Left colon (tissue), 2 donors: ENCODE measurements around the gene SAP30L. TPM values are rescaled to one million over a fixed set of nuclear protein-coding genes. Genes with fewer than 3 reads are reported as not detected.

Source experiments
- ATAC-seq: fragments of 200-7000 bp; cut with Tn5 transposase; one replicate; pipeline ENCODE4 v1.9.1; 2020; ENCODE audit warnings: mild to moderate bottlenecking, moderate library complexity
- DNase-seq, 2 donors: peaks; one replicate each; pipeline ENCODE4 v3.0.0-alpha.2; 2020
- intact Hi-C, 2 donors: fragments of 100-400 bp; cut with DNase I in 1 of 2; cut with micrococcal nuclease in 1 of 2; formaldehyde crosslinking; loops; one replicate each; pipeline versions ENCODE4 v1.11.2 to v1.14.0; 2022; cut with DNase I, micrococcal nuclease
- total RNA-seq, 2 donors: library from RNA; stranded (reverse); fragmentation: NEBNext Ultra II Directional; extraction: Animal tissue kit (Norgen Biotek cat#: 25700); gene quantifications; one replicate each; pipeline ENCODE4 v1.2.1, GENCODE V29; 2021
- donor health status: DM: no; HTN: no; CAD: no.
- donor health status: DM: yes; HTN: yes; CAD: no.

SAP30L gene
- total RNA-seq, 2 donors from 2014 or later: 42.6 to 48.9 TPM

DNA sequence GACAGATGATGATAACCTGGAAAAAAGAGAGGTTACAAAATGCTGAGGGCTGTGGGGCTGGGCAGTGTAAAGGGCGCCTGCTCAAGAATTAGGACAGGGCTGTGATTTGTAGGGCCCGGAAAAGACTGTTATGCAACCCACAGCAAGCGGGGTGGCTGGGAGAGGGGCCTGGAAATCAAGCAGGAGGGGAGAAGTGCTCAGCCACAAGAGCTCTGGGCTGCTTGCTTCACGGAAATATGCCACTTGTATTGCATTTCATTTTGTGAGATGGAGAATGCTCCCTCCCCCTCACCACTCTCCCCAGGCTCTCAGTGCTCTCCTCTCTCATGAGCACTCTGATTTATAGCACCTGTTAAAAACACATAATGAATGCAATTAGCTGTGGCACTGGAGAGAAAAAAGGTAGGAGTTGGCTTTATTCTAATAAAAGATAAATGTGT, 40.6 kb downstream of the SAP30L start:
- ATAC-seq (no peak), DNase-seq (no peak)
- intact Hi-C loops: no loop called here

DNA sequence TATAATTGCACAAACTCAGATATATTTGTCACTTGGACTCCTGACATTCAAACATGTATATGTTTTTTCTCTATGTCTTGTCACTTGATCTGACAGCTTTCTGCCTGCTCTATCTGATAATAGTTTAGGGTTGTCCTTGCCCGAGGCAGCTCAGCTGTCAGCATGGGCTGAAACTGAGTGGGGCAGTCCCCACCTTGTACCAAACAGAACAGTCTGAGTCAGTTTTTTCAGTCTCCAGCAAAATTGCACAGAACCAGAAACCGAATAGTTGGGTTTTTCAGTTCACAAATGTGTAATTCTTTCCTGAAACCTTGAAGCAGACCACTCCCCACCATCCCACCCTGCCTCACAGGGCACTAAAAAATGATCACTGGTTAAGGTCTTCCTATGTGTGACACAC, 41.7 kb downstream of the SAP30L start:
- intact Hi-C loops: no loop called here

DNA sequence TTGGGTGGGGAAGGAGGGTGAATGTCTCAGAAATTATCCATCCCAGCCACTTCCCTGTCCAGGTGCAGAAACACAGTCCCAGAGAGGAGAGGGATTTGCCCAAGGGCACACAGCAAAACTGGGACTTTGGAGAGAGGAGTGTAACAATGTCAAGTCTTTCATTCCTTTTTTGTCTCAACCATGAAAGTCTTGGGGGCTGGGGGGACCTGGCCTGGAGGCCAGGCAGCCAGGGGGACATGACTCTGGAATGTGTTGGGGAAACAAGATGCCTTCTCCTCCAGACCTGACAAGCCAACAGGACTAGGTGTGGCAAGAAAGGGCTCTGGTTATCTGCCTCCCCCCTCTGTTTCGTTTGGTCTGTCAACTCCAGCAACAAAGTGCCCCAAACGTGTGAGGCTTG, 46.1 kb downstream of the SAP30L start:
- ATAC-seq (no peak), DNase-seq (no peak)
- intact Hi-C loops: no loop called here

More for the DNA sequence above, 41.7 kb downstream of the SAP30L start:
- ATAC-seq (no peak), DNase-seq (no peak)

DNA sequence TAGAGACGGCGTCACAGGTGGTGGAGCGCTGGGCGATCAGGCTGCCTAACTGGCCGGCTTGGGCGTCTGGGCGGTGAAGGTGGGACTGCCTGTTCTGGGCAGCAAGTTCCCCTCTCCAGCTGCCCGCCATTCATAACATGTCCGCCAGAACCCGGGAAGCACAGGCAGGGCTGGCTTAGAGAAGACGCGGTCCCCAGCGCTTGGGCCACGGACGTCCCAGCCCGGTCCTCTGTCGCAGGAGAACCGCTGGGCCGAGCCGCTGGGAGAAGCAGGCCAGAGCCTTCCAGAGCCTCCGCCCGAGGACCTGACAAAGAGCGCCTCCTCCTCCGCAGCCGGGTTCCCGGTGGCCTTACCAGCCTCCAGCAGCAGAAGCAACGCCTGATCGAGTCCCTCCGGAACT, 47.5 kb downstream of the SAP30L start:
- no peak for ATAC-seq
- no peak for DNase-seq
- intact Hi-C loops: no loop called here

DNA sequence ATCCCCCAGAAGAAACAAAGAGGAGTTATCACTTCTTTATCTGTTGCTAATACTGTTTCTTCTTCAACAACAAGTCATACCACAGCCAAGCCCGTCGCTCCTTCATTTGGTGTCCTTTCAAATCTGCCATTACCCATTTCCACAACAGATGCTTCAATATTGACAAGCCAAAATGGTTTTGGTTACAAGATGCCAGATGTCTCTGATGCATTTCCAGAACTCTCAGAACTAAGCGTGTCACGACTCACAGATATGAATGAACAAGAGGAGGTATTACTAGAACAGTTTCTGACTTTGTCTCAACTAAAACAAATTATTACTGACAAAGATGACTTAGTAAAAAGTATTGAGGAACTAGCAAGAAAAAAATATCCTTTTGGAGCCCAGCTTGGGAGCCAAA, 48.2 kb downstream of the SAP30L start:
- ATAC-seq (no peak), DNase-seq (no peak)
- intact Hi-C loops: no loop called here

DNA sequence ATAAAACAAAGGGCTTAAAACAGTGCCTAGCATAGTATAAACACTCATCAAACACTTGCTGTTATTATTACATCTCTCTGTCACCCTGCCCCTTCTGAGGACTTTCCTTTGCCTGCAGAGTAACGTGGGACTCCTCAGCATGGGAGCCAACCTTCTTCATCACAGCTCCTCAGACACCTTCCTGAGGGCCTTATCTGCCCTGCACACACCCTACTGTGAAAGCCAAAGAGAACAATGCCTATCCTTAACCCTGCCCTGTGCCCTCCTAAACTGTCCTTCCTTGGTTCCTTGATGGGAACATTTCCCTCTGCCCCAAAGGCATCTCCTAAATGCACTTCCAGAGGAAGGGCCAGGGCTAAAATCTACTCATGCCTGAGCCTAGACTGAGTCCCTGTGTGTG, 52.8 kb downstream of the SAP30L start:
- DNase-seq (no peak), ATAC-seq (no peak)
- intact Hi-C loops: no loop called here

DNA sequence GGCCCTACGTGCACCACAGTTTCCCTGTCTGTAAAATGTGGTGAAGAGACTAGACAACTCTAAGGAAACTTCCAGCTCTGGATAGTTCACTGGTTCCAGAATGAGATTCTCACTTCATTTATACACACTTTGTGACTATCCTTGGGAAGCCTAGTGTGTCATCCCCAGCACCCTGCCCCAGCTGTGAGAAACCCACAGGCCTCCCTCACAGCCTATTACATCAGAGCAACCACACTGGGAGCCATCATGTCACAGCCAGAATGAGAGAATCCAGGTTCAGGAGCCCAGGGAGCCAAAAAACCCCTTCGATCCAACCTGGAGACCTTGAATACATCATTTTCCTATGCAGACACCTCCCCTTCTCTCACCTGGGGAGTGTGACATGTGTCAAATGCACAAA, 53.2 kb downstream of the SAP30L start:
- DNase-seq (no peak), ATAC-seq (no peak)
- intact Hi-C loops: no loop called here

DNA sequence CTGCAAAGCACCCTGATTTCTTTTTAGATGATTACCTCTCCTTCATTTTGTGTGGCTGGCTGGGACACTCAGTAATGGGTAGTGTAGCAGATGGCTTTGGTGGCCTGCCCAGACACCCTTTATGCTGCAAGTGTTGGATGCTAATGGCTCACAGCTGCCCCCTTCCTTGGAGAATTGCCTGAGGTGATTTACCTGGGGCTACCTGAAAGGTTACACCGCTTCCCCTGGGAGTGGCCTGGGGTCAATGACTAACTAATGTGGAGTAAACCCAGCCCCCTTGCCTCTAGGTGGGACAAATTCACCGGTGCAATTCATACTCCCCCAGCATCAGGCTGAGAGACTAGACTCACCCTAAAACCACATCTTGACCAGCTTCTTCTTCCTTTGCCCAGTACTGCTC, 55.8 kb downstream of the SAP30L start:
- ATAC-seq: no peak
- no peak for DNase-seq
- intact Hi-C loops: no loop called here

DNA sequence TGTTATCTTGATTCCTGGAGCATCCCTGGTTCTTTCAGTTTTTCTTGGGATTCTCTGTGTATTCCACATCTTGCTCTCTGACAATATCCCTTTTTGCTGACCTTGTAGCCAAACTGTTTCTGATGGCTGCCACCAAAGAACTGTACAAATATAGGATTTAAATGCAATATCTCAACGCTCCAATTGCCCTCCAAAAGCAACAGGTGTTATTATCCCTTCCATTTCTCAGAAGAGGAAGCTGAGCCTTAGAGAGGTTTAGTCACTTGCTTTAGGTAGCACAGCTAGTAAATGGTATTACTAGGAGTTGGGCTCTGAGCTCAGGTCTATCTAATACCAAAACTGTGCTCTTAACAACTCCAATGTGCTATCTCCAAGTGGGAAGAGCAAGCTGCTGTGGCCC, 56.4 kb downstream of the SAP30L start:
- ATAC-seq (no peak), DNase-seq (no peak)
- intact Hi-C loops: no loop called here

DNA sequence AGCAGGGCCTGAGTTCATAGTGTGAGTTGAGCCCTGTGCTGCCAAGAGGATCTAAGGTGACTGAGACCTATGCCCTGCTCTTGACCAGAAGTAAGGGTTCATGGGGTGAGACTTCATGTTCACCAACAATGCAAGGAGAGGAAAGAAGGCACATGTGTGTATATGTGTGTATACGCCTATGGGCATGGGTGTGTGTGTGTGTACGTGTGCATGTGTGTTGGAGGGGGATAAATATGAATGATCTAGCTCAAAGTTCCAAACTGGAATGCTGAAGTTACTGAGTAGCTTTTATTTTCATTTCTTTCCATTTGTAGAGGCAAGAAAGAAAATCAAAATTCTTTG, 57.9 kb downstream of the SAP30L start:
- DNase-seq: no peak
- intact Hi-C loops: no loop called here

DNA sequence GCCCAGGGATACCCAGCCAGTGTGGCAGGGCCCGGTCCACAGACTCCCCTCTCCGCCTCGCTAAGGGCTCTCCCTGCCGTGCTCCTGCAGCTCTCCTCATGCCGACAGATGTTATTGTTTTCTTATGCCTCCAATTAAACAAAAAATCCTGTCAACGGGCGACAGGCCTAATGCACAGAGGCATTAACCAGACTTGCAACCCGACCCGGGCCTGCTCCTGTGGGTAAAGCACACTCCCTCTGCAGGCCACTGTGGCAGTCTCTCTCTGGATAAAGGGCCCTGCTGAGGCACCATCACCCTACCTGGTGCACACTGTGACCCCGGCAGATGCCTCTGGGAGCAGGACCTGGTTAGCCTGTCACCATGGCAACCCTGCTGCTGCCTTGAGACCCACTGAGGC, 59.8 kb downstream of the SAP30L start:
- intact Hi-C loops: no loop called here
- ATAC-seq: no peak
- no peak for DNase-seq

More for the DNA sequence above, 57.9 kb downstream of the SAP30L start:
- no peak for ATAC-seq

DNA sequence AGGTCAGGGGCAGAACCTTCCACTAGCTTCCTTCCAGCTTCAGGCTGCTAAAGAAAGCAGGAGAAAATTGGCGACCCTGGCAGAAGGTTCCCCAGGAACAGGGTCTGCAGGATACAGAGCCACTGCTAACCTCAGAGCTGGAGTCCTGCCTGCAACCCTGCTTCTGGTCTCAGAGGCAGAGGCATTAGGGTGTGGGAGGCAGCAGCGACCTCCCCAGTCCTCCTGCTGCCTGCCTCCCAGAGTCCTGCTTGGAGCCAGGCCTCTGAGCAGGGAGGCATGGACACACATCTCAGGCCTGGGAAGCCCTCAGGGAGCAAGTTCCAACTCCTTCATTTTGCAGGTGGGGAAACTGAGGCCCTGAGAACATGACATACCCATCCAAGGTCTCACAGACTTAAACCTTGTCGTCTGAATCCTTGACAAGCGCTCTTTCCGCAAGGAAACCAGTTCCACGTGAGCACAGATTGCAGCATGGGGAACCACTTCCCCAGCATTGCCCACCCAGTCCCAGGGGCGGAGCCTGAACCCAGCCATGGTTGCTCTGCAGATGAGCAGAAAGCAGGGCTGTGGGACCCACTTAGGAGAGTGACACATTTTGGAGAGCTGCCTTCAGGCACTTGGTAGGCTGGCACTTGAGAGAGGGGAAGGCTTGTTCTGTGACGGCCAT, 60.4 kb downstream of the SAP30L start:
- intact Hi-C loops: no loop called here
- ATAC-seq: no peak
- no peak for DNase-seq

DNA sequence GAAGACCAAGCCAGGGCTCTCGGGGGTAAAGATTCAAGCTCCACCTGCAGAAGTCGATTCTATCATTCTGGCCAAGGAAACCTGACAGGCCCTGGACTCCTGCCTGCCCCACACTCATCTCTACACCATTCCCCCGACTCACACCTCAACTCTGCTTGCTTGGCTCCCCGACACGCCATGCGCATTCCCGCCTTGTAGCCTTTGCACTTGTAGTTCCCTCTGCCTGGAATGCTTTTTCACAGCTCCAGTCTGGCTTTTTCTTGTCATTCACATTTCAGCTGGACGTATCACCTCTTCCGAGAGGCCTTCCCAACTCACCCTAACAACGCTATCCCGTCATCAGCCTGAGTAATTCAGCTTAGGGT, 60.9 kb downstream of the SAP30L start:
- no peak for ATAC-seq
- DNase-seq: no peak
- intact Hi-C loops: no loop called here

DNA sequence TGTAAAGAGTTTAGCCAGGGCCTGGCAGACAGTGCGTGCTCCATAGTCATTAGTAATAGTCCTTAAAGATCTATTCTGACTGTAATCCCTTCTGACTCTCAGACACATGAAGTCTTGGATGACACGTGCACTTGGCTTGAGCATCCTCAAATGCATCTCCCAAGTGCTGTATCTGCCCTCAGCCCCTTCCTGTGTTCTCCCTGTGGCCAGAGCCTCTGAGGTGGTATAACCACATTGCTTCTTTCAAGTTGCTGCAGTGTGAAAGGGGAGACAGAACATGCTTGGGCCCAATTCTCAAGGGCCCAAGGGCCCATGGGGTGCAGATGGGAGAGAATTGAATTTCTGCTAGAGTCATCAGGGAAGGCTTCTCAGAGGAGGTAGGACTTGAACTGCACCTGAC, 62.3 kb downstream of the SAP30L start:
- intact Hi-C loops: no loop called here
- no peak for ATAC-seq
- no peak for DNase-seq

DNA sequence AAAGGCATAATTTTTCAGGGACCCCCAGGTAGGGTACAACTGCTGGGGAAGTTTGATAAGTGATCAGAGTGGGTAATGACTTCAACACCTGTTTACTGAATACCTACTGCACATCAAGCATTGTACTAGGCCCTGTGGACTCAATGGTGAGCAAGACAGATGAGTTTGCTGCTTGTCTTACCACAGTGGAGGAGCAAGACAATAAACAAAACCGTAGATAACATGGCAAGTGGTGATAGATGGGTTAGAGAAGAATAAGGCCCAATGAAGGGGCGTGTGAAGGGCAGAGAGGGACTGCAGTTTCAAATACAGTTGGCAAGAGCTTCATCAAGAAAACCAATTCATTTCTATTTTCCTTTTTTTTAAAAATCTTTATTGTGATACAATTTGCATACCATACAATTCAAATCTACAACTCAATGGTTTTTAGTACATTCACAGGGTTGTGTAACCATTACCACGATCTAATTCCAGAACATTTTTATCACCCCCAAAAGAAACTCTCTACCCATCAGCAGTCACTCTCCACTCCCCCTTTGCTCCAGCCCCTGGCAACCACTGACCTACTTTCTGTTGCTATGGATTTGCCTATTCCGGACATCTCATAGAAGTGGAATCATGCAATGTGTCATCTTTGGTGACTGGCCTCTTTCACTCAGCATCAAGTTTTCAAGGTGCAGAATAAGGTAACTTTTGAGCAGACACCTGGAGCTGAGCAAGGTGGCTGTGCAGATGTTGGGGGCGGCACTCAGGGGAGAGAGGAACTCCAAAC, 64.2 kb downstream of the SAP30L start:
- DNase-seq (no peak), ATAC-seq (no peak)
- intact Hi-C loops: no loop called here

Other genes starting within 250 kb of the SAP30L start
- 1 to 10 TPM in 1 of 2 donors, not detected in 1; 4.4 TPM for gene HAND1, start 32.2 kb downstream of the SAP30L start, total RNA-seq